Measurements from ENCODE around the gene TBC1D3B. TPM values are rescaled to one million over a fixed set of nuclear protein-coding genes. Genes with fewer than 3 reads are reported as not detected.
"Not testable (repeated sequence)": the region's sequence is repeated elsewhere in the genome, so short reads cannot be mapped to it uniquely, and the experiment has no call there.

Gene TBC1D3B
- total RNA-seq, 1 donor from 2014 or later = 8.2 TPM

DNA sequence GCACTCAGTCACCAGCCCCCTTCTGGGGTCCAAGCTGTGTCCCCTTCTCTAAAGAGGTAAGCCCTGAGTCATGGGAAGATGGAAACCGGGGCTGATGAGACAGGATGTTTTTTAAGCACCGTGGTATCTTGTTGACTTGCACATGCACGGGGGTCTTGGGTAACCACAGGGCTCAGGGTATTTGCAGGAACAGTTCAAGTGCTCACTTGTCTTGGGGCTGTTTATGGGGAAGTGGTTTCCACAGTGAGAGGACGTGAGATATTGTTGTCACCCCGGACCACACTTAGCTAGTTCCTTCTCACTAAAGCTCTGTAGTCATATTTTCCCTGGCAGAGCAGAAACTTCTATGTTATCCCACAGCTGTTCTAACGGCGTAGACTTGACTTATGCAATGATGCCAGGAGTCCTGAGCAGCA lies 12.5 kb upstream of the TBC1D3B start:
- Histone ChIP-seq H3K4me3 (no peak overlapping the region), H3K36me3 (no peaks in the 10 kb centered on the region), H3K9me3 (no peaks in the 10 kb centered on the region), H3K4me1 (peaks cover 10% of the 10 kb centered on the region), H3K27me3 (no peaks in the 10 kb centered on the region), H3K27ac (peak overlapping the region; percentile 47)
- ATAC-seq = peak; percentile 90
- TF ChIP-seq CTCF (IDR thresholded peaks at IDR 0.05) = no peak
- intact Hi-C loops (cut with DNase I) = no loop called here
- DNase-seq = no peak

- H3K4me1 ChIP-seq; H3K9me3 ChIP-seq; H3K36me3 ChIP-seq; DNase-seq; H3K4me3 ChIP-seq; intact Hi-C loops (cut with DNase I); H3K27me3 ChIP-seq: not testable (repeated sequence)
- H3K27ac ChIP-seq = peak overlapping the region; percentile 47
- peak; percentile 9 for ATAC-seq
Measured at GRCh38 chr17:36187943-36188665, 11.7 kb upstream of the TBC1D3B start.

DNA sequence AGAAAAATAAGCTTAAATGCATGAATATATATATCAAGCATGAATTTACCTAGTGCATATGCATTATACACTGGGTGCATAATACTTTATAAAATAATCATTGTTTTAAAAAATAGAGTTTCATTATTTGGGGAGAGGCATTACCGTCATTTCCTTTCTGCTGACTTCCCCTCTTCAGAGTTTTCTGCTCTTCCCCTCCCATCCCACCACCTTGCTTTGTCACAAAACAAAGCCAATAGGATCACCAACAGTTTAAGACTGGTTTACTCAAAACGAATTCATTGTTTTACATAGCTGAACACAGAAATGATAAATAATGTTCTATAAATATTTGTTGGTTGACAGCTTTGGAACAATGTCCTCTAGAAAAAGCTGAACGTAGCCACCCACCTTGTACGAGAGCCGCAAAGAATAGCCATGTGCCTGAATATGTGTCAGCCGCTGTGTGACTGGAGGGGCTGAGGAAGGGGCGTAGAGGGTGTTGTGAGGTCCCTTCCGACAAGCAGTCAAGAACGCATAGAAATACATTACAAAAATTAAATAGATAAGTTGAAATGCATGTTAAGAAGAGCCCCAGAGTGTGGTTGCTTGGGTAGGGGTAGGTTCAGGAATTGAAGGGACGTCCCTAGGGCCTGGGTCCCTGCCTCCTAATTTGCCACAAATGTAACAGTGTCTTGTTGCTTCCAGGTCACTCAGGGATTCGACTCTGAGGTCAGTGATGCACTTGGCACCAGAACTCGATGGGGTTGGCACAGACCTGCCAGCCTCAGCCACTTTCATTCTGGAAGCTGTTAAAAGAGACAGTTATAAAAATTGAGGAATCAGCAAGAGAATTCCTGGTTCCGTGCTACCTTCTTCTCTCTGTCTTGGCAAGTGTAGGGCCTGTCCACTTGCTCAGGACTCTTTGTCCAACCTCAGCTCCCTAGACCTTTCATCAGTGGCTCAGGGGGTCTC lies 10.7 kb upstream of the TBC1D3B start:
- ATAC-seq; H3K27me3 ChIP-seq; H3K9me3 ChIP-seq; intact Hi-C loops (cut with DNase I); H3K4me3 ChIP-seq; DNase-seq; H3K36me3 ChIP-seq: not testable (repeated sequence)
- H3K4me1 ChIP-seq = peaks cover 11% of the 10 kb centered on the region
- H3K27ac ChIP-seq = peak overlapping the region; percentile 47

- Histone ChIP-seq H3K9me3 (no peaks in the 10 kb centered on the region), H3K4me3 (no peak overlapping the region), H3K27me3 (no peaks in the 10 kb centered on the region), H3K36me3 (no peaks in the 10 kb centered on the region), H3K4me1 (peaks cover 6% of the 10 kb centered on the region), H3K27ac (no peak overlapping the region)
- no peak for TF ChIP-seq CTCF (IDR thresholded peaks at IDR 0.05)
- DNase-seq (no peak), ATAC-seq (no peak)
- intact Hi-C loops (cut with DNase I) = no loop called here
Measured at GRCh38 chr17:36185416-36185815, 9.0 kb upstream of the TBC1D3B start.

DNA sequence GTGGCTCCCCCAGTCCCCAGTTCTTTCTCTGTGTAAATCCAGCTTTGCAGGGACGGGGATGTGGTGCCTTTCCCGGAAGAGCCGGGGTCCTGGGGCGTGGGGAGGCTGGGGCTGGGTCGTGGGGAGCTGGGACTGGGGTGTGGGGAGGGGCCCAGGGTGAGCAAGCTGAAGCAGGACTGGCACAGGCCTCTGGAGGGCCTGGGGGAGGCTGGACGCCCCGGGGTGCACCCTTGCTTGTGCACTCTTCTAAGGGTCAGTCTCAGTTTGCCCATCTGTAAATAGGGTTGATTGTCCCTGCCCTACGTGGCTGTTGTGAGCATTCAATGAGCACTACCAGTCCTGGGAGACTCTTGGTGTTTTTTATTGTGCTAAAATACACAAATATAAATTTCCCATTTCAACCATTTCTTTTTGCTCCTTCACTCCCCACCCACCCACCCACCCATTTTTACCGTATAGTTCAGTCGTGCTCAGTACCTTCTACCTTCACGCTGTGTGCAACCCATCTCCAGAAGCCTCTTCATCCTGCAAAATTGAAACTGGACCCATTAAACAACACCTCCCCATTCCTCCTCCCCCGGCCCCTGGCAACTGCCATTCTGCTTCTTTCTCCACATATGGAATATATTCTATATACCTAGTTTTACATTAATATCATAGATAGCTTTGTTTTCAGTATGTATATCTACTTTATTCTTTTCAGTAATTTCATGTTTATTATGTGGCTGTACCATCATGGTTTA lies 7.8 kb upstream of the TBC1D3B start:
- Histone ChIP-seq H3K4me1 (peaks cover 6% of the 10 kb centered on the region), H3K27ac (no peak overlapping the region), H3K9me3 (no peaks in the 10 kb centered on the region), H3K36me3 (no peaks in the 10 kb centered on the region), H3K4me3 (peak overlapping the region; percentile 60), H3K27me3 (no peaks in the 10 kb centered on the region)
- intact Hi-C loops (cut with DNase I) = no loop called here
- no peak for DNase-seq
- no peak for TF ChIP-seq CTCF (IDR thresholded peaks at IDR 0.05)
- peak; percentile 3 for ATAC-seq
